Muscle of arm (tissue), 12 donors: ENCODE results near the gene EGF. TPM values are rescaled to one million over a fixed set of nuclear protein-coding genes. Genes with fewer than 3 reads are reported as not detected.
A peak's percentile ranks its signal among the peaks of the same experiment; 100 is the strongest.

Source experiments
- DNase-seq: peaks from one replicate; pipeline ENCODE4 v3.0.0-alpha.2; 2013
- polyA plus RNA-seq, 12 donors: library from polyadenylated mRNA; unstranded; fragments of 120-200 nt; gene quantifications; one replicate each; pipeline ENCODE4 v1.2.1, GENCODE V29; 2013; ENCODE audit not compliant: insufficient read length in 12 of 12

EGF gene
- polyA plus RNA-seq, 12 donors, result 4.9 to 23.0 (median 10.0) TPM; not detected in 1

- no peak for DNase-seq
Measured at GRCh38 chr4:109990261-109991257, 77.9 kb downstream of the EGF start.

- no peak for DNase-seq
Measured at GRCh38 chr4:109993116-109993515, 80.4 kb downstream of the EGF start.

- no peak for DNase-seq
Measured at GRCh38 chr4:109994415-109994827, 81.7 kb downstream of the EGF start.

DNA sequence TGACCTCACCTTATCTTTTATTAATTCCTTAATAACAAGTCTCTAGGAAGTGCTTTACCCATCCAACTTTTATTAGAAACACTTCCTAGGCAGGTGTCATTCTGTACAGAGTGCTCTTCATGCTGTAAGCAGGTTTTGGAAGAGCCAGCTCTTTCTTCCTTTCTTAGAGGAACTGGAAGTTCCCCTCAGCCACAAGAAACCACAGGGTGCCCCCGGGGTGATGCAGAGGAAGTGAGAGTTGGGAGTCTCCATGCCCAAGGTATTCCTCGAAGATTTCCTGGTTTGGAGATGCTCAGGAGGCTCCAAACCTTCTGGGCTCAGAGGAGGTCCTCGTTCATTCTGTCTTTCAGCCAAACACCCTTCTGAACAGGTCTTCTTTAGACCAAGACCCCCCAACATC lies 83.8 kb downstream of the EGF start:
- DNase-seq, result no peak

- peak; percentile 68 for DNase-seq
Measured at GRCh38 chr4:109998867-109999584, 86.3 kb downstream of the EGF start.

DNA sequence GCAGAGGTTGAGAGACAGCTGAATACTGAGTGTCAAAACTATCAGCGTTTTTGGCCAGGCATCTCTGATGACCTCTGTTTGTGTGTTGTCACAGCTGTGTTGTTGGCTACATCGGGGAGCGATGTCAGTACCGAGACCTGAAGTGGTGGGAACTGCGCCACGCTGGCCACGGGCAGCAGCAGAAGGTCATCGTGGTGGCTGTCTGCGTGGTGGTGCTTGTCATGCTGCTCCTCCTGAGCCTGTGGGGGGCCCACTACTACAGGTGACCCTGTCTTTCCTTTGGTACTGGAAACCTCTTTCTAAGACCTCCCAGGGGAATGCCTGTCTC lies 86.9 kb downstream of the EGF start:
- DNase-seq, result no peak

DNA sequence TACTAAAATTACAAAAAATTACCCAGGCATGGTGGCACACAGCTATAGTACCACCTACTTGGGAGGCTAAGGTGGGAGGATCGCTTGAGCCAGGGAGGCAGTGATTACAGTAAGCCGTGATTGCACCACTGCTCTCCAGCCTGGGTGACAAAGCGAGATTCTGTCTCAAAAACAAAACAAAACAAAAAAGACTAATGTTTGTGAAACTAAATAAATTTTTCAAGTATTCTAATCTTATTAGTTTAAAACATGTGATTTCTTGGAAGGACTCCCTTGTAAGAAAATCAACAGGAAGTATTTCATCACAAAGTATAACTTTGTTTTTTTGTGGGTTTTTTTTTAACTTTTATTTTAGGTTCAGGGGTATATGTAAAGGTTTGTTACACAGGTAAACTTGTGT lies 89.6 kb downstream of the EGF start:
- DNase-seq, result no peak

- DNase-seq, result no peak
Measured at GRCh38 chr4:110003401-110004187, 90.9 kb downstream of the EGF start.

DNA sequence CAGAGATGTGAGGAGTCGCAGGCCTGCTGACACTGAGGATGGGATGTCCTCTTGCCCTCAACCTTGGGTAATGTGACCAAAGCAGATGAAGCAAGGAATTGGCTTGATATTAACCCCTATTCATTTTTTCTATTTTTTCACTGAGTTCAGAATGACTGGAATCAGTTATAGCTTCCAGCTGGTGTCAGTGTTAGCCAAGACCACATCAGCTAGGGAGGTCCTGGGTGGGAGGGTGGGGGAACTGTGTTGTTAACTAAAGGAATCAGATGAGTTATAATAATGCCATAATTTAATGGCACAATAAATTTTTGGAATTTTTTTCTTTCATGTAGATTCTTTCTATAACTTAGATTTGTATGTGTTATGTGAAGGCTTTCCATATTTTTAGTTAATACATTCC lies 91.9 kb downstream of the EGF start:
- no peak for DNase-seq

- peak; percentile 68 for DNase-seq
Measured at GRCh38 chr4:110005461-110006056, 92.9 kb downstream of the EGF start.

- DNase-seq, result no peak
Measured at GRCh38 chr4:110007217-110007616, 94.5 kb downstream of the EGF start.

- DNase-seq, result no peak
Measured at GRCh38 chr4:110008540-110008939, 95.9 kb downstream of the EGF start.

- DNase-seq, result no peak
Measured at GRCh38 chr4:110009550-110009949, 96.9 kb downstream of the EGF start.

DNA sequence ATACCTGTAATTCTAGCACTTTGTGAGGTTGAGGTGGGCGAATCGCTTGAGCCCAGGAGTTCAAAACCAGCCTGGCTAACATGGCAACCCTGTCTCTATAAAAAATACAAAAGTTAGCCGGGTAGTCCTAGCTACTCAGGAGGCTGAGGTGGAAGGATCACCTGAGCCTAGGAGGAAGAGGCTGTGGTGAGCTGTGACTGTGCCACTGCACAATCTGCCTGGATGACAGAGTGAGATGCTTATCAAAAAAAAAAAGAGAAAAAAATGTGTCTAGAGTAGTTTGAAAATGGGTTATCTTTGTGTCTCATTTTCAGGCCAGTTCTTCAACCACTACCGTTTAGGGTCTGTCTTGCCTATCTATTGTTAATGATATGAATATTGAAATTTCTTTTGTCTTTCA lies 98.1 kb downstream of the EGF start:
- DNase-seq, result no peak

GRCh38 chr4:110012917-110013316 lies 100.2 kb downstream of the EGF start:
- no peak for DNase-seq

DNA sequence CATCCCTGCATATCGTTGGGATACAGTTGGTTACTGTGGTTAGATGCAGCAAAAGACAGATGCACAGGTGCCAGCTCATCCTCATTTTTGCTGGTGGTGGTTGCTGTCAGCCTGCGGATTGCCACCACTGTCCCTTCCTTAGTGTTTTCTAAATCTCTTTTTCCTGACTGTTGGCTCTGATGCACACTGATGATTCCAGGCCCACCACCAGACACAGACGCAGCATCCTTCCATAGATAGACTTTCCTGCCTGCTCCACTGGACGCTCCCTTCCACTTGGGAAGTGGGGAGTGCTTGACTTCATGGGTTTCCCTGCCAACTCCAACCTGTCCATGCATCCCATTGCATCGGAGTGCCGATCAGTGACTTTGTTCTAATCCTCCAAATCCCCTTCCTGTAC lies 101.5 kb downstream of the EGF start:
- DNase-seq, result no peak

GRCh38 chr4:110019153-110019552 lies 106.5 kb downstream of the EGF start:
- no peak for DNase-seq

- no peak for DNase-seq
Measured at GRCh38 chr4:110020139-110020538, 107.5 kb downstream of the EGF start.

GRCh38 chr4:110020646-110021443 lies 108.2 kb downstream of the EGF start:
- DNase-seq, result no peak

DNA sequence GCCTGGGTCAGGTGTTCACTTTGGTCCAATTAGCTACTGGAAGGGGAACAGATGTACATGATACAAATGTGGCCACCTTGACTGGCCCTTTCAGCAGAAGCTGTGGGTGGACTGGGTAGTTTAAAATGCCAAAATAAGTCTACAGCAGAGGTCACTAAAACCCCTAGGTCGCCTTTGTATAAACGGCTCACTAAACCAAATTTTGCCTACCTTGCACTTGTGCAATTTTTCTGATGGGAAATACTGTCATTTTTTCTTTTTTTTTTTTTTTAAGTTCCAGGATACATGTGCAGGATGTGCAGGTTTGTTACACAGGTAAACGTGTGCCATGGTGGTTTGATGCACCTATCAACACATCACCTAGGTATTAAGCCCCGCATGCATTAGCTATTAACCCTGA lies 109.8 kb downstream of the EGF start:
- no peak for DNase-seq

DNA sequence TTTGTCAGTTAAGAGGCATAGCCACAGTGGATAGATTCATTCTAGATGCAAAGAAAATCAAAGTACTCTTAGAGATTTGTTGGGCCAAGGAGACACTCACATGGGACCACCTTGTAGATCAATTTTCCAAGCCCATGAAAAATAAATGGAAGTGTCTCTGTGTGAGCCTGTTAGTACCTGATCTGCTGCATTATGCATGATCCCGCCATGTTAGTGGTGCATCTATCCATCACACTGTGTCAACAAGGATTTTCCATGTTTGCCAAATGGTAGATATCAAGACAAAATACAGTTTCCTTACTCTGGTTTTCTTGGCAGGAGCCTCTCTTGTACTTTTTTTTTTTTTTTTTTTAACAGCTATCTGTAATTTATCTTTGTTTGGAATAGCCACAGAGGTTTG lies 112.4 kb downstream of the EGF start:
- DNase-seq, result no peak
